SK-N-SH (cell line): ENCODE results near the gene SNED1.

Experiments used
- CTCF ChIP-seq: fragments of 200-600 bp; sonication (generic); IDR thresholded peaks from 2 replicates; pipeline ENCODE4 v1.6.1; 2017; ENCODE audit warnings: antibody characterized with exemption, mild to moderate bottlenecking, moderate library complexity
- GABPA ChIP-seq: IDR thresholded peaks from 2 replicates; pipeline ENCODE4 v1.4.0; 2012; ENCODE audit warnings: low read depth, mild to moderate bottlenecking
- MAX ChIP-seq: IDR thresholded peaks from 2 replicates; pipeline ENCODE4 v1.4.0; 2012; ENCODE audit warnings: low read depth
- MEF2A ChIP-seq: IDR thresholded peaks from 2 replicates; pipeline ENCODE4 v1.4.0; 2012; ENCODE audit warnings: low read depth, borderline replicate concordance
- NFIC ChIP-seq: IDR thresholded peaks from 2 replicates; pipeline ENCODE4 v1.4.0; 2012; ENCODE audit warnings: borderline replicate concordance
- RAD21 ChIP-seq: IDR thresholded peaks from 2 replicates; pipeline ENCODE4 v1.6.1; 2012; ENCODE audit warnings: mild to moderate bottlenecking, low read length
- SIN3A ChIP-seq: IDR thresholded peaks from 2 replicates; pipeline ENCODE4 v1.6.1; 2012; ENCODE audit warnings: low read depth, mild to moderate bottlenecking, low read length, moderate library complexity, borderline replicate concordance
- SMC3 ChIP-seq: IDR thresholded peaks from 2 replicates; pipeline ENCODE4 v1.6.1; 2012; ENCODE audit warnings: low read depth, low read length, improper control_type of control experiment
- USF2 ChIP-seq: fragments of 150-350 bp; IDR thresholded peaks from 2 replicates; pipeline ENCODE4 v1.6.1; 2017; ENCODE audit warnings: antibody characterized with exemption, low read length, low read depth, borderline replicate concordance

- TF ChIP-seq NFIC (no peak), SMC3 (no peak), CTCF (no peak), MAX (no peak), RAD21 (no peak), MEF2A (no peak), GABPA (no peak), SIN3A (no peak), USF2 (no peak)
Measured at GRCh38 chr2:241003047-241003360, 4.6 kb downstream of the SNED1 start.
